Endothelial cell of umbilical vein (primary cell): ENCODE results near the gene SIGMAR1. TPM values are rescaled to one million over a fixed set of nuclear protein-coding genes. Genes with fewer than 3 reads are reported as not detected.
A peak's percentile ranks its signal among the peaks of the same experiment; 100 is the strongest.

ENCODE experiments used
- BruUV-seq: library from RNA; stranded (reverse); fragments of 400-500 nt; replicated peaks from 2 replicates; lab custom pipeline; 2021; lab: Mats Ljungman, UMichigan
- CTCF ChIA-PET: fragments of 300-600, 350-600 bp; sonication (Branson Sonifier 250); formaldehyde crosslinking; loops from one replicate; lab custom pipeline; 2021; ENCODE audit warnings: antibody characterized with exemption, inconsistent platforms; lab: Charles Lee
- POLR2A ChIA-PET: fragments of 300-600, 350-600 bp; sonication (Branson Sonifier 250); formaldehyde crosslinking; loops from one replicate; lab custom pipeline; 2021; ENCODE audit warnings: antibody characterized with exemption, inconsistent platforms; lab: Charles Lee
- DNase-seq: peaks from one replicate; pipeline ENCODE4 v3.0.0-alpha.2; 2011; ENCODE audit warnings: low read depth, low spot score
- FAIRE-seq: peaks from 2 replicates; lab custom pipeline; 2011; peaks lifted over from hg19 to GRCh38; lab: Jason Lieb, UNC
- H2AFZ ChIP-seq: 2 replicates; pipeline ENCODE4 v1.6.0; 2012; ENCODE audit warnings: low read depth, low read length, control low read depth, inconsistent platforms
- H3K27ac ChIP-seq: 2 replicates; pipeline ENCODE4 v1.5.1; 2011; ENCODE audit warnings: low read depth, mild to moderate bottlenecking, control low read depth, low read length, moderate library complexity; ENCODE audit not compliant: insufficient read depth
- H3K27me3 ChIP-seq, 2 experiments: 2 replicates each; pipeline versions ENCODE4 v1.6.0 to v1.6.1; 2011; ENCODE audit warnings: low read length in 2 of 2, mixed read lengths in 1 of 2; ENCODE audit not compliant: control insufficient read depth in 2 of 2, insufficient read depth in 2 of 2
- H3K36me3 ChIP-seq, 2 experiments: 2 replicates in 1 of 2; 3 replicates in 1 of 2; pipeline ENCODE4 v1.5.1; 2011; ENCODE audit warnings: low read length in 2 of 2, mild to moderate bottlenecking in 1 of 2, moderate library complexity in 1 of 2; ENCODE audit not compliant: control insufficient read depth in 2 of 2, insufficient read depth in 2 of 2; ENCODE audit errors: extremely low read depth in 1 of 2
- H3K4me1 ChIP-seq: 3 replicates; pipeline ENCODE4 v1.5.1; 2011; ENCODE audit warnings: mild to moderate bottlenecking, low read length; ENCODE audit not compliant: control insufficient read depth, insufficient read depth; ENCODE audit errors: extremely low read depth
- H3K4me2 ChIP-seq: 2 replicates; pipeline ENCODE4 v1.6.1; 2011; ENCODE audit warnings: low read length, control low read depth, mixed read lengths; ENCODE audit not compliant: insufficient read depth
- H3K4me3 ChIP-seq, 3 experiments: fragments of 200-600 bp in 1 of 3; sonication (generic), shearing (Covaris generic) in 1 of 3; replicated peaks in 1 of 3; 2 replicates each; pipeline ENCODE4 v1.5.1; 2011 to 2016; ENCODE audit warnings: control low read depth in 3 of 3, low read length in 3 of 3, mild to moderate bottlenecking in 2 of 3, inconsistent platforms in 1 of 3, low read depth in 1 of 3, moderate library complexity in 1 of 3; ENCODE audit not compliant: insufficient read depth in 1 of 3
- H3K79me2 ChIP-seq: 2 replicates; pipeline ENCODE4 v1.6.0; 2012; ENCODE audit warnings: low read length, inconsistent platforms; ENCODE audit not compliant: control insufficient read depth, insufficient read depth
- H3K9ac ChIP-seq: replicated peaks from 2 replicates; pipeline ENCODE3; 2011; ENCODE audit warnings: low read length, control low read depth; ENCODE audit not compliant: insufficient read depth; ENCODE audit errors: extremely low read depth
- H3K9me1 ChIP-seq: replicated peaks from 3 replicates; pipeline ENCODE4 v1.6.0; 2011; ENCODE audit warnings: mild to moderate bottlenecking, low read length; ENCODE audit not compliant: control insufficient read depth, insufficient read depth; ENCODE audit errors: extremely low read depth
- H3K9me3 ChIP-seq: replicated peaks from 2 replicates; pipeline ENCODE4 v1.5.1; 2012; ENCODE audit warnings: low read length, inconsistent platforms; ENCODE audit not compliant: control insufficient read depth, insufficient read depth
- H4K20me1 ChIP-seq: replicated peaks from 2 replicates; pipeline ENCODE3; 2011; ENCODE audit warnings: mild to moderate bottlenecking, low read length; ENCODE audit not compliant: control insufficient read depth, insufficient read depth; ENCODE audit errors: extremely low read depth
- CTCF ChIP-seq, 2 donors: IDR thresholded peaks; 1 replicate in 1 of 2; 2 replicates in 1 of 2; pipeline ENCODE4 v1.5.1; 2011; ENCODE audit warnings: low read length in 2 of 2, mild to moderate bottlenecking in 2 of 2, moderate library complexity in 2 of 2, control low read depth in 1 of 2, inconsistent platforms in 1 of 2, low read depth in 1 of 2; ENCODE audit not compliant: insufficient read depth in 1 of 2; ENCODE audit errors: extremely low read depth in 1 of 2
- EZH2 ChIP-seq: IDR thresholded peaks from 2 replicates; pipeline ENCODE4 v1.6.1; 2012; ENCODE audit warnings: borderline replicate concordance, low read depth, mild to moderate bottlenecking, moderate library complexity, low read length, inconsistent platforms; ENCODE audit not compliant: severe bottlenecking
- FOS ChIP-seq: IDR thresholded peaks from 2 replicates; pipeline ENCODE4 v1.6.1; 2011; ENCODE audit warnings: mild to moderate bottlenecking, low read length, moderate library complexity, borderline replicate concordance; ENCODE audit not compliant: insufficient read depth
- GATA2 ChIP-seq: IDR thresholded peaks from 2 replicates; pipeline ENCODE4 v1.7.0; 2011; ENCODE audit warnings: low read depth, mild to moderate bottlenecking, moderate library complexity, mixed read lengths, low read length; ENCODE audit not compliant: insufficient read length, insufficient read depth
- JUN ChIP-seq: IDR thresholded peaks from 2 replicates; pipeline ENCODE4 v1.6.1; 2011; ENCODE audit warnings: borderline replicate concordance, low read depth; ENCODE audit not compliant: insufficient read length, insufficient read depth
- MYC ChIP-seq: IDR thresholded peaks from one replicate; pipeline ENCODE4 v1.6.1; 2011; ENCODE audit warnings: mild to moderate bottlenecking, low read depth, low read length
- POLR2A ChIP-seq: IDR thresholded peaks from 2 replicates; pipeline ENCODE4 v1.6.1; 2012; ENCODE audit warnings: low read depth, mild to moderate bottlenecking, control low read depth, low read length
- POLR2AphosphoS5 ChIP-seq: IDR thresholded peaks from 2 replicates; pipeline ENCODE4 v1.6.1; 2012; ENCODE audit warnings: low read depth, mild to moderate bottlenecking, control low read depth, low read length, moderate library complexity; ENCODE audit not compliant: insufficient read depth
- dilution Hi-C: fragments of 300-500 bp; cut with MboI; formaldehyde crosslinking; loops from one replicate; pipeline ENCODE4 v1.15.0; 2019; ENCODE audit warnings: low sequenced_read_pairs; ENCODE audit not compliant: extremely low pct_ligation_motif_present
- intact Hi-C: fragments of 100-400 bp; cut with micrococcal nuclease; formaldehyde crosslinking; loops from one replicate; pipeline ENCODE4 v1.10.0; 2022
- polyA plus RNA-seq, 4 experiments: library from polyadenylated mRNA; depleted of rRNA in 3 of 4; stranded (reverse) in 3 of 4; unstranded in 1 of 4; fragments of >200 nt; gene quantifications; 2 replicates each; pipeline versions ENCODE4 v1.2.1 to v1.2.3, GENCODE V29; 2011 to 2012; ENCODE audit warnings: missing spikeins in 1 of 4
- total RNA-seq: library from RNA; stranded (reverse); gene quantifications from 2 replicates; pipeline ENCODE4 v1.2.3, GENCODE V29; 2021
- TF ChIP-seq, protein P1 (sequence below): IDR thresholded peaks from 2 replicates; pipeline ENCODE4 v1.6.1; 2011; ENCODE audit not compliant: insufficient read depth, insufficient read length

Gene SIGMAR1
- total and polyA plus RNA-seq, 2 donors (not counting 3 experiments of a cell fraction or from before 2014, with no cell fraction given), result 78.4 to 81.2 TPM

- no peak for DNase-seq
- Histone ChIP-seq H2AFZ (no peak overlapping the region), H3K27me3 (no peaks in the 10 kb centered on the region), H3K36me3 (peaks cover 0 to 14% of the 10 kb centered on the region in 2 experiments), H3K27ac (no peak overlapping the region), H3K9me3 (no peaks in the 10 kb centered on the region), H3K9ac (peak overlapping the region; percentile 68), H4K20me1 (no peaks in the 10 kb centered on the region), H3K4me2 (peak overlapping the region; percentile 82), H3K4me1 (peaks cover 28% of the 10 kb centered on the region), H3K9me1 (no peaks in the 10 kb centered on the region), H3K79me2 (peaks cover 6% of the 10 kb centered on the region), H3K4me3 (peak overlapping the region in 2 of 3 experiments; percentile 75 to 78)
- BruUV-seq, result no TSS peak
- POLR2A ChIA-PET, result interaction anchor here (1.5 to 1.9 kb wide), 2 partner anchors 10 to 17 kb away, joined by 7 read pairs; partner anchors contain the start of gene SIGMAR1
- dilution Hi-C loops (no loop called here), intact Hi-C loops (no loop called here)
- no peak for FAIRE-seq
- CTCF ChIA-PET, result interaction anchor here (0.9 to 1.4 kb wide), 2 partner anchors 14 to 44 kb away, joined by 3 read pairs; no protein-coding TSS in a partner anchor
- TF ChIP-seq GATA2 (no peak), EZH2 (no peak), FOS (no peak), POLR2A (no peak), JUN (no peak), MYC (no peak), POLR2AphosphoS5 (no peak), CTCF (IDR thresholded peaks at IDR 0.05; ENCODE audit: extremely low read depth in 1 of 2, insufficient read depth in 1 of 2, low read depth in 1 of 2, low read length in 2 of 2) (no peak)
- TF ChIP-seq, protein P1, sequence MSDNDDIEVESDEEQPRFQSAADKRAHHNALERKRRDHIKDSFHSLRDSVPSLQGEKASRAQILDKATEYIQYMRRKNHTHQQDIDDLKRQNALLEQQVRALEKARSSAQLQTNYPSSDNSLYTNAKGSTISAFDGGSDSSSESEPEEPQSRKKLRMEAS, result no peak
These were observed 10.1 kb upstream of the SIGMAR1 start for GRCh38 chr9:34647651-34648050.
